OCI-LY3 (cell line): ENCODE results near the gene PREP.

Experiments
- CTCF ChIP-seq: fragments of 200-600, 300-600 bp; sonication (generic); IDR thresholded peaks from 2 replicates; pipeline ENCODE4 v1.5.1; 2014; ENCODE audit warnings: antibody characterized with exemption, low read length, low read depth
- EZH2phosphoT487 ChIP-seq: fragments of 200-600 bp; shearing (Covaris generic); IDR thresholded peaks from 2 replicates; pipeline ENCODE4 v1.6.1; 2018; ENCODE audit warnings: antibody characterized with exemption, mixed run types, low read depth

GRCh38 chr6:105428342-105428957, 25.6 kb upstream of the PREP start:
- TF ChIP-seq CTCF (no peak), EZH2phosphoT487 (no peak)
